GM21526 (cell line): ENCODE results near the gene GIGYF1.

Experiments
- ATAC-seq: cut with Tn5 transposase; IDR thresholded peaks from one replicate; pipeline ENCODE4 v1.9.1; 2021; ENCODE audit warnings: moderate library complexity; ENCODE audit not compliant: unreplicated experiment, low FRiP score

GIGYF1 gene

DNA sequence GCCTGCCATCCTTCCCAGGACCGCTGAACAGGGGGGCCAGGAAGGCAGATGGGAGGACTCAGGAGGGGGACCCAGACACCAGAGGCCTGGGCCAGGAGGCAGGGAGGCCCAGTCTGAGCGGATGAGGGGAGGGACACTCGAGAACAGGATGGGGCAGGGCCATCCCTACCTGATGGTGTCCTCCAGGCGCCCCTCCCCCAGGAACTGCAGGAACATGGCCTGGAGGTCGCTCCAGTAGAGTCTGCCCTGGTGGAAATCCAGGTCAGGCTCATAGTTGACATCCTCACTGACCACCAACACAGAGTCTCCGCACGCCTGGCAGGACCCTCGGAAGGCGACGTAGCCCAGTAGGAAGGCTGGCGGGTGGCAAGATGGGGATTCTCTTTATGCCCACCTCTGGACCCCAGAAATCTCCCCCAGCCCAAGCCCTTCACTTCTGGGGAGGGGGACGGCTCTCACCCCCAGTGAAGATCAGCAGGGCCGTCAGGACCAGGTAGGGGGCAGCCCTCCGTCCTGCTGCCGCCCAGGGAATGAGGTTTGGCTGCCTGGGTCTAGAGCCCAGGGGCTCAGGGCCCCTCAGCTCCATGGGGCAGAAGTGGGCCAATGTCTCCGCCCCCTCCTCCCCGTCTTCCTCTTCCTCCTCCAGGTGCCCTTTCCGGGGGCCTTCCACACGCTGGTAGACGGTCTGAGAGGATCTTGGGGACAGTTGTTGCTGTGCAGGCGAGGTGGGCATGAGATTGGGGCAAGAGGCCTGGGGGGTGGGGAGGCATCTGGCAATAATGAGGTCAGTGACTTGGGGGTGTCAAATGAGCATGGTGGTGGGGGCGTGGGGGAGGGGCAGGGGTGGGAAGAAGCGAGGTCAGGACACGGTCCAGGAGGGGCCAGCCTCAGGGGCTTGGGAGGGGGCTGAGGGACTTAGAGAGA lies 53.3 kb downstream of the GIGYF1 start:
- no peak for ATAC-seq

DNA sequence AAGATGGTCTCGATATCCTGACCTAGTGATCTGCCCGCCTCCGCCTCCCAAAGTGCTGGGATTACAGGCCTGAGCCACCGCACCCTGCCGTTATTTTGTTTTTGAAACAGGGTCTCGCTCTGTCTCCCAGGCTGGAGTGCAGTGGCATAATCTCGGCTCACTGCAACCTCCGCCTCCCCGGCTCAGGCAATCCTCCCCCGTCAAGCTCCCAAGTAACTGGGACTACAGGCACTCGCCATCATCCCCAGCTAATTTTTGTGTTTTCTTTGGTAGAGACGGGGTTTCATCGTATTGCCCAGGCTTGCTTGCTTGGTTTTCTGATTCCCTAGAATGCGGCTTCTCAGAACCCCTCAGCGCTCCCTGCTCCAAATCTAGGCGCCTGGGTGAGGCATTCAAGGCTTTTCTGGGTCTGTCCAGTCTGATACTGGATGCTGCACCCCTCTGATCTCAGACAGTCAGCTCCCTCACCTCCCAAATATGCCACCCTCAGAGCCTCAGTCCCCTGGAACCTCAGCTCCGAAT lies 54.0 kb downstream of the GIGYF1 start:
- ATAC-seq = no peak

DNA sequence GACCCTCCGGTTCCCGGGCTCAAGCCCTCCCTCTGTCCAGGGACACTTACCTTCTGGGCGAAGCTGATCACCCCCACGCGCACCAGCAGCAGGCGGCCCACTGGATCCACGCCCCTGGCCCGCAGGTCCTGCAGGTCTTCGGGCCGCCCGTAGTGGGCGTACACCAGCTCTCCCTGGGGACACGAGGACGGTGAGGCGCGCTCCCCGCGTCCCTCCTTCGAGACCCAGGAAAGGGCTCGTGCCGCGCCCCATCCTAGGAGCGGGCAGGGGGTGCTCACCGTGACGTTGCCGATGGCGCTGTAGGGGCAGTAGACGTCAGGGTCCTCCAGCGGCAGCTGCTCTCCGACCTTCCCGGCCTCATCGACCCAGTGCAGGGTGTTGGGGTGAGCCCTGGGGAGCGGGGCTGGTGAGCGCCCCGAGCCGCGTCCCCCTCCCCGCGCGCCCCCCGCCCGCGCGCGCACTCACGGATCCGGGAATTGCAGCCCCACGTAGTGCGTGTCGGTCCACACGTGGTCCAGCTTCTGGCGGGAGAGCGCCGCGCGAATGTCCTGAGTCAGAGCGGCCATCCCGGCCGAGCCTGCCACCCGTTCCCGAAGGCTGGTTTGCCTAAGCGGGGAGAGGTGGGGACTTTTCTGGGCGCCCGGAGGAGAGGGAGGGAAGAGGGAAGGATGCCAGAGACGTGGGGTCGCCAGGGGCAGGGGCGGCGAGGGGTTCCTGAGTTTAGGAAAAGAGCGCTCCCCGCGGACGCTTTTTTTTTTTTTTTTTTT lies 60.9 kb downstream of the GIGYF1 start:
- ATAC-seq = no peak

DNA sequence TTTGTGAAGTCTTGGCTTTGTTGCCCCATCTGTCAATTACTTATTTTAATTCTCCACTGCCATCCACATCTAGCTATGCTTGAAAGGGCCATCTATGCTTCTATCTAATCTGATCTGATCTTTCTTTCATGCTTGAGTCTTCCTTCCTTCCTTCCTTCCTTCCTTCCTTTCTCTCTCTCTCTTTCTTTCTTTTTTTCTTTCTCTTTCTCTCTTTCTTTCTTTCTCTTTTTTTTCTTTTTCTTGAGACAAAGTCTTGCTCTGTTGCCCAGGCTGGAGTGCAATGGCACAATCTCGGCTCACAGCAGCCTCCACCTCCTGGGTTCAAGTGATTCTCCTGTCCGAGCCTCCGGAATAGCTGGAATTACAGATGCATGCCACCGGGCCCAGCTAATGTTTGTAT lies 64.0 kb downstream of the GIGYF1 start:
- no peak for ATAC-seq
